HG03565 (cell line): ENCODE measurements around the gene IGFALS.

ENCODE experiments used
- ATAC-seq: cut with Tn5 transposase; IDR thresholded peaks from one replicate; pipeline ENCODE4 v1.9.1; 2021; ENCODE audit warnings: mild to moderate bottlenecking, moderate library complexity; ENCODE audit not compliant: unreplicated experiment

The IGFALS gene

GRCh38 chr16:1745900-1746692 is 47.4 kb downstream of the IGFALS start:
- no peak for ATAC-seq

- ATAC-seq: no peak
These were observed 48.2 kb downstream of the IGFALS start for GRCh38 chr16:1745181-1745899.

GRCh38 chr16:1744338-1744840 is 49.1 kb downstream of the IGFALS start:
- ATAC-seq: no peak

- ATAC-seq: no peak
These were observed 49.8 kb downstream of the IGFALS start for GRCh38 chr16:1743376-1744337.

- ATAC-seq: no peak
These were observed 51.8 kb downstream of the IGFALS start for GRCh38 chr16:1741553-1742165.

- no peak for ATAC-seq
These were observed 52.6 kb downstream of the IGFALS start for GRCh38 chr16:1740781-1741490.
